HG02970 (cell line): ENCODE data around the gene PLVAP.
A peak's percentile ranks its signal among the peaks of the same experiment; 100 is the strongest.

Experiments
- ATAC-seq: cut with Tn5 transposase; IDR thresholded peaks from one replicate; pipeline ENCODE4 v1.9.1; 2021; ENCODE audit warnings: mild to moderate bottlenecking, moderate library complexity, moderate number of reproducible peaks; ENCODE audit not compliant: unreplicated experiment, low FRiP score

Gene PLVAP

DNA sequence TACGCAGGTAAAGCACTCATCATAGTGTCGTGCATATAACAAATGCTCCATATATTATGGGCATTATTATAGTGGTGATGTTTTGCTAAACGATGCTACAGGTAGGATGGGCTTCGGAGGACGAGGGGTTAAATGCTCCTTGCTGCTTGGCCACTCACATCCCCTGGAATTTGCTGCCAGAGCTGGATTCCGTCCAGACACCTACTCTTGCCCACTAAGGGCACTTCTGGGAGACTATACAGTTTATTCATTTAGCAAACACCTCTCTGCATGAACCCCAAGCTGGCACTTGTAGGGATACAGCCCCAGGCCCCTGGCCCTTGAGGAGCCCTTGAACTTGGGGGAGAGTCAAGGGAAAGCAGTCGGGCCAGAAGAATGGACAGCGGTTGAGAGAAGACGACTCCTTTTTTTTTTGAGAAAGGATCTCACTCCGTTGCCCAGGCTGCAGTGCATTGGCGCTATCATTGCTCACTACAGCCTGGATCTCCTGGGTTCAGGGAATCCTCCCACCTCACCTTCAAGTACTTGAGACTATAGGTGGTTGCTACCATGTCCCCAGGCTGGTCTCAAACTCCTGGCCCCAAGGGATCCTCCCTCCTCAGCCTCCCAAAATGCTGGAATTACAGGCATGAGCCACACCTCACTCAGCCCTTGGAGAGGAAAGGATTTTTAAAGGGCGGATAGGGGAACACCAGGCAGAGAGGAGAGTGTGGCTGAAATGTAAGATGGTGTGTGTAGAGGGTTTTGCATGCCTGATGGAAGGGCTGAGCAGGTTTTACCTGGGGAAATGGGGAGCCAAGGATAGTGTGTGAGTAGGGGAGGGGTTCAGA, 72.5 kb downstream of the PLVAP start:
- ATAC-seq, result no peak

DNA sequence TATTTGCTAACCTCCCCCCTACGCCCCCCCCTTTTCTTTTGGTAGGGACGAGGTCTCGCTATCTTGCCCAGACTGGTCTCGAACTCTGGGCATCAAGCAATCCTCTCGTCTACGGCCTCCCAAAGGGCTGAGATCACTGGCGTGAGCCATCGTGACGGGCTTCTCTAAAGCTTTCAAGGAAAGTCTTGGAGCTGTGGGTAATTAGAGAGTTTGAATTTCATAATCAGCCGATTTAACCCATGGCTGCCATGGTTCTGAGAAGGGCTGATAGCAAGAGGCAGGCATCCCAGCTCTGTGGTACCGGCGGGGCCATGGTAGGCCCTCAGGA, 73.2 kb downstream of the PLVAP start:
- ATAC-seq, result no peak

DNA sequence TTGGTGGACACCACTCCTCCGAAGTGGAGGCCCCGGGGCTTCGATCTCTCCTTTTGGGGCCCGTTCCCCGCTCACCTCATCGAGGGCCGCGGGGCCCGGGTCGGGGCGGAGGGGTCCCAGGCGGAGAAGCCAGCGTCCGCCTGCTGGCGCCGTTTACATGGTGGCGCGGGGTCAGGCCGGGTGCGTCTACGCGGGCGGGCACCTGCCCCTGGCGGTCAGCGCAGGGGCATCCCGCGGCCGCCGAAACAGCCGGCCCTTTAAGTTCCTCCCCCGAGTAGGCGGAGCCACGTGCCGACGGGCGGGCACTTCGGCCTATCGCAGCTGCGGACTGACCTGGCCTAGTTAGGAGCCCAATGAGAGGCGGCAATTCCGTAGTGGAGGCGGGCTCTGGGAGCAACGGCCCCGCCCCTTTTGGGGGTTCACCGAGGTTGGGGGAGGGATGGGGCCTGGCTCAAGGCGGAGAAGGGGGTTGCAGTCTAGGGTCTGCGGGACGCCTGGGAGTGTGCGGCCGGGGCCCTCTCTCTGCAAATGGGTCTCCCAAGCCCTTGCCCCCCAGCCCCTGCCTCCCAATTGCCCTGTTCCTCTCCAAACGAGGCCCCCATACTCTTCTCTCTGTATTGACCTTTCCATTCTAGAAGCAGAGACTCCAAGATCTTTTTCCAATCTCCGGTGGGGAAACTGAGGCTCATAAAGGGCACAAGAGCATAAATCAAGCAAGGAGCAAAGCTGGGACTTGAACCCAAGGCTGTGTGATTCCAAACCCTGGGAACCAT, 73.8 kb downstream of the PLVAP start, which contains the start of gene ABHD8:
Gene ABHD8 (minus strand): TSS at position 259 of the 773 bp plus-strand sequence. CDS start 1,809 bp downstream, outside the sequence.
- peak; percentile 44 for ATAC-seq

DNA sequence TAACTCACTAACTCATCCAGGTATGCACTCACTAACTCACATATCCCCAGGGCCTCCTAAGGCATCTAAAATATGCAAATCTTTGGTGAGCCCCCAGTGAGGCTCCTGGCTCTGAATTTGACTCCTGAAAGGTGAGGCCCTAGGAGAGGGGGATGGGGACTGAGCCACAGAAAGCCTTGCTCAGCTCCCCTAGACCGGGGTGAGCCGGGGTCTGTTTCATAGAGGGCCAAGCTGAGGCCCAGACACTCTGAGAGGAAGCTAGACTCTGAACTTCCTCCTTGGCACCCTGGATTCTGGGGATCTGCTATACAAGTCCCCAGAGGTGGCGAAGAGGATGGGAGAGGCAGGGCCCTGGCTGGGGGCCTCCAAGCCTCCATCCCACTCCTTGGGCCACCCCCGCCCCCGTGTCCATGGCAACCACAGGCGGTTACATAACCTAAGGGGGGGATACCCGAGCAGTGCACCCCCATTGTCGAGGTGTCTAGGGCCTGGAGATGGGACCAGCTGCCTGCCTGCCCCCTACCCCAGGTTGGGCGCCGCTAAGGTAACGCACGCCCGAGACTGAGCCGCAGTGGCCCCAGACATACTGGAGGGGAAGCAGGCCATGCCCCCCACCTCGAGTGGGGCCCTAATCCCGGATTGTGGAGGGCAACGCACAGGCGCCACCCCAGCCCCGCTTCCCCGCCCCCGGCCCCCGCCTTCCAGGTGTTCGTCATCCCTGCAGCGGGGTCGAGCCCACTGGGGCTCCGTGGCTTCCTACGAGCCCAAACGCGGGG, 74.6 kb downstream of the PLVAP start:
- no peak for ATAC-seq
